Measurements from ENCODE around the gene KLHL10.
A peak's percentile ranks its signal among the peaks of the same experiment; 100 is the strongest.

The KLHL10 gene

DNA sequence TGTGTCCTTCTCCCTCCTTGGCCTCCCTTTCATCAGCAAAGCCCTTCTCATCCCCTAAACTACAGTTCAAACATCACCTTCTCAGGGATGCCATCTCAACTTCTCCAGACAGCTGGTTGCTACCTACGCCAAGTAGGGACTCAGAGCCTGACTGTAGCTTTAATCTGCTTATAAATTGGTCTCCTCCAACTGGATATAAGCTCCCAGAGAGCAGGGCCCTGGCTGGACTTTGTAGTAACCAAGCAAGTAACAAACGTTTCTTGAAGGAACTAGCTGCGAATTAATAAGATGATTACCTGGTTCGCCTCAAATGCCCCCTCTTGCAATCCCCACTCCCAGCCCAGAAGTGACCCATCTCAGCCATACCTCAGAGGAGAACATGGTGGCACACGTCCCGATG lies 45.1 kb downstream of the KLHL10 start:
- Histone ChIP-seq H3K4me1 (ENCODE audit: control insufficient read depth, low read length) (no peaks in the 10 kb centered on the region), H3K79me2 (ENCODE audit: control insufficient read depth, low read length) (peaks cover 2% of the 10 kb centered on the region; the same call in 1 of the 2 replicates), H3K27me3 (ENCODE audit: control insufficient read depth, low read length) (no peaks in the 10 kb centered on the region), H3K4me2 (ENCODE audit: low read length) (no peak overlapping the region), H3K4me3 (ENCODE audit: low read length) (no peak overlapping the region), H4K20me1 (ENCODE audit: control insufficient read depth, insufficient read depth, low read depth, low read length) (0 out of 2 replicates have a peak, but pooled peaks cover 9% of the 10 kb centered on the region), H3K36me3 (ENCODE audit: control insufficient read depth, low read length) (peaks cover 91% of the 10 kb centered on the region), H3K27ac (ENCODE audit: low read depth, low read length) (no peak overlapping the region), H3K9me2 (replicated peaks; ENCODE audit: control insufficient read depth, low read length) (no peaks in the 10 kb centered on the region), H3K9me3 (ENCODE audit: control insufficient read depth, insufficient read depth, low read length) (no peaks in the 10 kb centered on the region), H3F3A (ENCODE audit: control insufficient read depth, insufficient read depth) (no peaks in the 10 kb centered on the region)
- no peak for TF ChIP-seq EZH2phosphoT487 (IDR thresholded peaks at IDR 0.05; ENCODE audit: borderline replicate concordance, low read length)
- TF ChIP-seq, protein P1, sequence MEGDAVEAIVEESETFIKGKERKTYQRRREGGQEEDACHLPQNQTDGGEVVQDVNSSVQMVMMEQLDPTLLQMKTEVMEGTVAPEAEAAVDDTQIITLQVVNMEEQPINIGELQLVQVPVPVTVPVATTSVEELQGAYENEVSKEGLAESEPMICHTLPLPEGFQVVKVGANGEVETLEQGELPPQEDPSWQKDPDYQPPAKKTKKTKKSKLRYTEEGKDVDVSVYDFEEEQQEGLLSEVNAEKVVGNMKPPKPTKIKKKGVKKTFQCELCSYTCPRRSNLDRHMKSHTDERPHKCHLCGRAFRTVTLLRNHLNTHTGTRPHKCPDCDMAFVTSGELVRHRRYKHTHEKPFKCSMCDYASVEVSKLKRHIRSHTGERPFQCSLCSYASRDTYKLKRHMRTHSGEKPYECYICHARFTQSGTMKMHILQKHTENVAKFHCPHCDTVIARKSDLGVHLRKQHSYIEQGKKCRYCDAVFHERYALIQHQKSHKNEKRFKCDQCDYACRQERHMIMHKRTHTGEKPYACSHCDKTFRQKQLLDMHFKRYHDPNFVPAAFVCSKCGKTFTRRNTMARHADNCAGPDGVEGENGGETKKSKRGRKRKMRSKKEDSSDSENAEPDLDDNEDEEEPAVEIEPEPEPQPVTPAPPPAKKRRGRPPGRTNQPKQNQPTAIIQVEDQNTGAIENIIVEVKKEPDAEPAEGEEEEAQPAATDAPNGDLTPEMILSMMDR (IDR thresholded peaks at IDR 0.05; ENCODE audit: low read depth, low read length, poor library complexity, severe bottlenecking): no peak

DNA sequence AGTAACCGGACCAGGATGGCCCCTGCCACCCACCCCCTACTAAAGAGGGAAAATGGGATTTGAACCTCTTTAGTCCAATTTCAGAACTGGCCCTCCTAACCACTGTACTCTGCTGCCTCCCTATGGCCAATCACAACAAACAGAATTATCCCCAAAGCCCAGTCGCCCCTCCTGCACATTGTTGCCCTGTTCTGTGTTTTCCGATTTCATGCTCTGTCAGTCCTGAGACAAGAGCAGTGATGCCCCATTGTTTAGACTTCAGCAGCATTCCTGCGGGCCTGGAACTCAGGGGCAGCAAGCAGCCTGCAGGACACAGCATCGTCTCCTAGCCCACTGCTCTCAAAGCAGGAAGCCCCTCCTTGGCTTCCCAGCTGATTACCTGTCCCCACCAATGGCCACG lies 48.1 kb downstream of the KLHL10 start:
- Histone ChIP-seq H3K4me1 (ENCODE audit: control insufficient read depth, low read length) (no peaks in the 10 kb centered on the region), H3K36me3 (ENCODE audit: control insufficient read depth, low read length) (peaks cover 87% of the 10 kb centered on the region), H3K79me2 (ENCODE audit: control insufficient read depth, low read length) (no peaks in the 10 kb centered on the region; the same call in 1 of the 2 replicates), H3K4me2 (ENCODE audit: low read length) (no peak overlapping the region), H4K20me1 (ENCODE audit: control insufficient read depth, insufficient read depth, low read depth, low read length) (0 out of 2 replicates have a peak, but pooled peaks cover 6% of the 10 kb centered on the region), H3K27ac (ENCODE audit: low read depth, low read length) (no peak overlapping the region), H3K9me2 (replicated peaks; ENCODE audit: control insufficient read depth, low read length) (no peaks in the 10 kb centered on the region), H3F3A (ENCODE audit: control insufficient read depth, insufficient read depth) (no peaks in the 10 kb centered on the region), H3K9me3 (ENCODE audit: control insufficient read depth, insufficient read depth, low read length) (no peaks in the 10 kb centered on the region), H3K27me3 (ENCODE audit: control insufficient read depth, low read length) (no peaks in the 10 kb centered on the region), H3K4me3 (ENCODE audit: low read length) (no peak overlapping the region)
- no peak for TF ChIP-seq EZH2phosphoT487 (IDR thresholded peaks at IDR 0.05; ENCODE audit: borderline replicate concordance, low read length)
- TF ChIP-seq, protein P1 (IDR thresholded peaks at IDR 0.05; ENCODE audit: low read depth, low read length, poor library complexity, severe bottlenecking): peak; percentile 40

DNA sequence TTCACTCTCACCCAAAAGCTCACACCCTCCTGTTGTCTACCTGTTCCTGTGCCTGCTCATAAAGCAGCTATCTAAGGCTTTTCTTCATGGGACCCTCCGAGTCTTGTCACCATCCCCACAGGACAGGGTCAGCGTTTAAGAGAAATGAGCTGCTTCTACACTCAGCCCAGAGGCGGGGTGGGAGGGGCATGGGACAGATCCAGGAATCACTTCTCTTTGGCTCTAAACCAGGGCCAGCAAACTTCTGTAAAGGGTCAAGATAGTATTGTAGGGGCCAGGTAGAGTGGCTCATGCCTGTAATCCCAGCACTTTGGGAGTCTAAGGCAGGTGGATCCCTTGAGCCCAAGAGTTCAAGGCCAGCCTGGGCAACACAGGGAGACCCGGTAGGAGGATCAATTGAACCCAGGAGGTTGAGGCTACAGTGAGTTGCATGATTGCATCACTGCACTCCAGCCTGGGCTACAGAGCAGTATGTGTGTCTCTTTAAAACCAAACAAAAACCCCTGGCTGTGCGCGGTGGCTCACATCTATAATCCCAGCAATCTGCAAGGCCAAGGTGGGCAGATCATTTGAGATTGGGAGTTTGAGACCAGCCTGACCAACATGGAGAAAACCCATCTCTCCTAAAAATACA lies 50.8 kb downstream of the KLHL10 start:
- TF ChIP-seq, protein P1 (IDR thresholded peaks at IDR 0.05; ENCODE audit: low read depth, low read length, poor library complexity, severe bottlenecking): no peak
- TF ChIP-seq EZH2phosphoT487 (IDR thresholded peaks at IDR 0.05; ENCODE audit: borderline replicate concordance, low read length): no peak
- H3K27ac ChIP-seq (ENCODE audit: low read depth, low read length): no peak overlapping the region
- H3K4me2 ChIP-seq (ENCODE audit: low read length): no peak overlapping the region

More for the DNA sequence above, 50.8 kb downstream of the KLHL10 start:
- no peaks in the 10 kb centered on the region for H3K27me3 ChIP-seq (ENCODE audit: control insufficient read depth, low read length)
- peaks cover 87% of the 10 kb centered on the region for H3K36me3 ChIP-seq (ENCODE audit: control insufficient read depth, low read length)
- no peaks in the 10 kb centered on the region for H3K4me1 ChIP-seq (ENCODE audit: control insufficient read depth, low read length)
- no peaks in the 10 kb centered on the region for H3K9me3 ChIP-seq (ENCODE audit: control insufficient read depth, insufficient read depth, low read length)
- no peak overlapping the region for H3K4me3 ChIP-seq (ENCODE audit: low read length)
- H3K79me2 ChIP-seq (ENCODE audit: control insufficient read depth, low read length): no peaks in the 10 kb centered on the region; the same call in 1 of the 2 replicates
- no peaks in the 10 kb centered on the region for H3F3A ChIP-seq (ENCODE audit: control insufficient read depth, insufficient read depth)
- 0 out of 2 replicates have a peak, but pooled peaks cover 6% of the 10 kb centered on the region for H4K20me1 ChIP-seq (ENCODE audit: control insufficient read depth, insufficient read depth, low read depth, low read length)
- no peaks in the 10 kb centered on the region for H3K9me2 ChIP-seq (replicated peaks; ENCODE audit: control insufficient read depth, low read length)

All from DOHH2 (cell line).